Ectodermal cell (in vitro differentiated cells): ENCODE measurements around the gene FSTL4.
"Not testable (repeated sequence)": the region's sequence is repeated elsewhere in the genome, so short reads cannot be mapped to it uniquely, and the experiment has no call there.

Experiments used
- H3K27ac ChIP-seq: 2 replicates; pipeline ENCODE4 v1.7.0; 2013; ENCODE audit warnings: mild to moderate bottlenecking, low read depth, low read length; ENCODE audit not compliant: insufficient read depth, poor library complexity, severe bottlenecking
- H3K27me3 ChIP-seq: 2 replicates; pipeline ENCODE4 v1.7.0; 2013; ENCODE audit warnings: mild to moderate bottlenecking, low read length; ENCODE audit not compliant: insufficient read depth, control insufficient read depth, poor library complexity, severe bottlenecking
- H3K36me3 ChIP-seq: one replicate; pipeline ENCODE4 v1.7.0; 2013; ENCODE audit warnings: low read length; ENCODE audit not compliant: control insufficient read depth, insufficient read depth
- H3K4me1 ChIP-seq: one replicate; pipeline ENCODE4 v1.7.0; 2013; ENCODE audit warnings: low read length; ENCODE audit not compliant: control insufficient read depth, insufficient read depth
- H3K4me3 ChIP-seq: 2 replicates; pipeline ENCODE4 v1.7.0; 2013; ENCODE audit warnings: low read depth, low read length, control low read depth; ENCODE audit not compliant: insufficient read depth
- H3K9me3 ChIP-seq: 2 replicates; pipeline ENCODE4 v1.7.0; 2013; ENCODE audit warnings: mild to moderate bottlenecking, low read length, moderate library complexity; ENCODE audit not compliant: control insufficient read depth
- WGBS, 2 experiments: methylation state at CpG; one replicate each; pipeline ENCODE4 v1.1.7; 2013; ENCODE audit warnings: missing lambda C conversion rate in 2 of 2; 5-methylcytosine and 5-hydroxymethylcytosine counted together

Gene FSTL4

DNA sequence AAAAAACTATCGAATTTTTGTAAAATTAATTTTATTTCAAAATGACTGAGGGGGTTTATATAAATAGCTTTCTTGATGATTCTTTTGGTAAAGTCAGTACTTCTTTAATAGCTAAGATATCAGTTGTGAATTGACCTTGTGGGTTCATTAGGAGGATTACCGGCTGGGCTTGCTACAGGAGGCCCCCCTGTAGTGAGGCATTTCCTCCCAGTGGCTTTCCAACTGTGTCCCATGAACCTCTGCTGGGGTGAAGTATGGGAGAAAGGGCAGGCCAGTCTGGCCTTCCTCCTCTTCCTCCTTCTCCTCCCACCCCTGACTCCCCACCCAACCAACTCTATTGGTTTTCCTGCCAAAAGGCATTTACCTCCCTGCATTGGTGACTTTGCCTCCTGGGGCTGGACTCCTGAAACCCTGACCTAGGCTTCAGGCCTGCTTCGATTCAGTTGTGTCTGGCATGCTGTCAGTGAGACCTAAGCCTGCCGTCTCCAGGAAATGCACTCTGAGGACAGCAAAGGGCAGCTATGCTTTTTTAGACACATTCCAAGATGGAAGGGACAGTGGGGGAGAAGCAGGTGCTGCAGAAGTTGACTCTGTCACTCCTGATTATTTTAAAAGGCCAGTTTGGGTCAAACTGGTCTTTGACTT, 415.8 kb downstream of the FSTL4 start:
- no peaks in the 10 kb centered on the region for H3K36me3 ChIP-seq
- H3K27ac ChIP-seq, result no peak overlapping the region
- 74 to 76% methylated on average over 4 of the region's 4 CpGs for WGBS, 2 experiments
- no peak overlapping the region for H3K4me3 ChIP-seq
- H3K4me1 ChIP-seq, result no peaks in the 10 kb centered on the region
- no peaks in the 10 kb centered on the region for H3K9me3 ChIP-seq
- H3K27me3 ChIP-seq, result no peaks in the 10 kb centered on the region

DNA sequence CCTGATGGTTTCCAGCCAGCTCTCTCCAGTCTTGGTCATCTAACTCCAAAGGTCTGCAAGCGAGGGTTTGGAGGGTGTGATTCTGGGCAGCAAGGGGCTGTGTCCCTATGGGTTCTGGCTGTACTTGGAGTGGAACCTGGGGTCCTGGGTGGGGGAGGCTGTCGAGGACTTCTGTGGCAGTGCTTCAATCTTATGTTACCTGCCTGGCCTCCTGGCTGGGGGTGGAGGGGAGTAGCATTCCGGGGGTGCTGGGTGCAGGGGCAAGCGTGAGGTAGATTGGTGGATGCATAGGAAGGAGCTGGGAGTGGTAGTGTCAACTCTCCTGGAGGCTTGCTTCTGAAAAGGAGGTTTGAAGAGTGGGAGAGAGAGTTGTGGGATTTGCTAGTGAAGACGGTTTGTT, 417.1 kb downstream of the FSTL4 start:
- Histone ChIP-seq H3K4me3 (no peak overlapping the region), H3K4me1 (no peaks in the 10 kb centered on the region), H3K27me3 (no peaks in the 10 kb centered on the region), H3K27ac (no peak overlapping the region), H3K36me3 (no peaks in the 10 kb centered on the region), H3K9me3 (no peaks in the 10 kb centered on the region)
- WGBS, 2 experiments, result 89 to 95% methylated on average over 4 of the region's 5 CpGs

DNA sequence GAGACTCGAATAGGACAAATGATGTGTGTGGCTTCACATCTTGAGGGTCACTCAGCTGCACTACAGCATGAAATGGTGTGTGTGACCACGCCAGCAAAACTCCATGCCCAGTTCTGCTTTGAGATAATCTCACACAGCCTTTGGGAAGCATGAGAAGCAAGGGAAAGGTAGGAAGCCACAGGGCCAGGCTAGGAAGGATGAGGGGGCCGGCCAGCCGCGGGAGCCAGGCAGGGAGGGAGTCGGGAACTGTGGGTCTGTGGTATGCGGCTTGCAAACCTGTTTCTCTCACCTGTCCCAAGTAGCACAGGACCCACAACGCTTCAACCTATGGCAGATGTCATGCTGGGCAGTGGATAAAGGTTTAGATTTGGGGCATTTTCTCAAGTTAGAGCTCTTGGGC, 418.5 kb downstream of the FSTL4 start:
- H3K4me3 ChIP-seq, result no peak overlapping the region
- WGBS, 2 experiments, result 82 to 83% methylated on average over 8 of the region's 8 CpGs
- H3K36me3 ChIP-seq, result no peaks in the 10 kb centered on the region
- no peaks in the 10 kb centered on the region for H3K4me1 ChIP-seq
- H3K27ac ChIP-seq, result no peak overlapping the region
- H3K27me3 ChIP-seq, result no peaks in the 10 kb centered on the region
- no peaks in the 10 kb centered on the region for H3K9me3 ChIP-seq

DNA sequence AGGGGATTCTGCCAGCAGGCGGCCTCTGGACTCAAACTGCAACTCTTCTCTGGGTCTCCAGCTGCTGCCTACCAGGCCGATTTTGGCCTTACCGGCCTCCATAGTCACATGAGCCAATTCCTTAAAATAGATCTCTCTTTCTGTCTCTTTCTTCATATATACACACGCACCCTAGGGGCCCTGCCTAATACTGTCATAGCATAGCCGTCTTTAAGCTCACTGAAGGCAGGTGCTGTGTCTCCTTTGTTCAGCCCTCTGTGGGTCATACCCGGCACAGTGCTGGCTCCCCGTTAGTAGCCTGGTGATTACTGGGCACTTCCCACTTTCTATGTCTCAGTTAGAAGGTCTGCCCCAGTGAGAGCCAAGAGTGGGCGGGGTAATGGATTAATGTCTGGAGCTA, 419.6 kb downstream of the FSTL4 start:
- Histone ChIP-seq H3K9me3 (no peaks in the 10 kb centered on the region), H3K27ac (no peak overlapping the region), H3K27me3 (no peaks in the 10 kb centered on the region), H3K36me3 (no peaks in the 10 kb centered on the region), H3K4me3 (no peak overlapping the region), H3K4me1 (no peaks in the 10 kb centered on the region)
- 89 to 91% methylated on average over 8 of the region's 8 CpGs for WGBS, 2 experiments

DNA sequence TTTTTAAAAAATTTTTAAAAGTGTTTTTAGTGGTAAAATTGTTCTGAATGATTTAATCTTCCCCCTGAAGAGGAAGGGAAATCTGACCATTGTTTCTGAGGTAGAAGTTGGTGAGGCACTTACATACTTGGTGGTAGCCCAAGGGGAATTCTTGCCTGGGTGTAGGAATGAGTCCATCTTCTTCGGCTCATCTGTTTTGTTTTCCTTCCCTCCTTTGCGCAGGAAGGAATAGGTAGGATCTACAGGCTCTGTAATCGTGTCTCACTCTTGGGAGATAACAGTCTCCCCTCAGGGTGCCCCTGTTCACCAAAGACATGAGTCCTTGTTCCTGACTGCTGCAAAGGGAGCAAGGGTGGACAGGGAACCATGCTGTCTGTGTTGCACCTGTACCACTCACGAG, 422.5 kb downstream of the FSTL4 start:
- Histone ChIP-seq H3K4me1 (no peaks in the 10 kb centered on the region), H3K9me3 (no peaks in the 10 kb centered on the region), H3K36me3 (no peaks in the 10 kb centered on the region), H3K27ac (no peak overlapping the region), H3K27me3 (no peaks in the 10 kb centered on the region), H3K4me3 (no peak overlapping the region)
- 91 to 93% methylated on average over 4 of the region's 4 CpGs for WGBS, 2 experiments

DNA sequence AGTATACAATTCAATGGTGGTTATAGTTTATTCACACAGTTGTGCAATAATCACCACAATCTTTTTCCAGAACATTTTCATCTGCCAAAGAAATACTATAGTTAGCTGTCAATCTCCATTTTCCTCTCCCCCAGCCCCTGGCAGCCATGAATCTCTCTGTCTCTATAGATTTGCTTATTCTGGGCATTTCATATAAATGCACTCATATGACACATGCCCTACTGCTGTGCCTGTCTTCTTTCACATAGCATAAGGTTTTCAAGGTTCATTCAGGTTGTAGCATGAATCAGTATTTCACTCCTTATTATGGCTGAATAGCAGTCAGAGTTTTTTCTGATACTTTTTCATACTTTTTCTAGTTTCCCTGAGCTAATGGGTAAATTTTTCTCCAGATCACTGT, 432.9 kb downstream of the FSTL4 start:
- Histone ChIP-seq H3K9me3 (no peaks in the 10 kb centered on the region), H3K4me3 (no peak overlapping the region), H3K4me1 (no peaks in the 10 kb centered on the region), H3K27ac (no peak overlapping the region), H3K36me3 (no peaks in the 10 kb centered on the region), H3K27me3 (no peaks in the 10 kb centered on the region)

DNA sequence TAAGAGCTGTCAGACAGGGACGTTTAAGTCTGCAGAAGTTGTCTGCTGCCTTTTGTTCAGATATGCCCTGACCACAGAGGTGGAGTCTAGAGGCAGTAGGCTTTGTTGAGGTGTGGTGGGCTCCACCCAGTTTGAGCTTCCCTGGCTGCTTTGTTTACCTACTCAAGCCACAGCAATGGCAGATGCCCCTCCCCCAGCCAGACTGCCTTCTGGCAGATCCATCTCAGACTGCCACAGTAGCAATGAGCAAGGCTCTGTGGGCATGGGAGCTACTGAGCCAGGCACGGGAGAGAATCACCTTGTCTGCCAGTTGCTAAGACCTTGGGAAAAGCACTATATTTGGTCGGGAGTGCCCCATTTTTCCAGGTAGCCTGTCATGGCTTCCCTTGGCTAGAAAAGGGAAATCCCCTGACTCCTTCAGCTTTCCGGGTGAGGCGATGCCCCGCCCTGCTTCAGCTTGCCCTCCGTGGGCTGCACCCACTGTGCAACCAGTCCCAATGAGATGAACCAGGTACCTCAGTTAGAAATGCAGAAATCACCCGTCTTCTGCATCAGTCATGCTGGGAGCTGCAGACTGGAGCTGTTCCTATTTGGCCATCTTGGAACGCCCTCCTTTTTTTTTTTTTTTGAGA, 441.5 kb downstream of the FSTL4 start:
- not testable (repeated sequence) for H3K27ac ChIP-seq, H3K36me3 ChIP-seq, H3K4me3 ChIP-seq, H3K4me1 ChIP-seq, H3K9me3 ChIP-seq, H3K27me3 ChIP-seq
- 81 to 84% methylated on average over 9 of the region's 9 CpGs for WGBS, 2 experiments

DNA sequence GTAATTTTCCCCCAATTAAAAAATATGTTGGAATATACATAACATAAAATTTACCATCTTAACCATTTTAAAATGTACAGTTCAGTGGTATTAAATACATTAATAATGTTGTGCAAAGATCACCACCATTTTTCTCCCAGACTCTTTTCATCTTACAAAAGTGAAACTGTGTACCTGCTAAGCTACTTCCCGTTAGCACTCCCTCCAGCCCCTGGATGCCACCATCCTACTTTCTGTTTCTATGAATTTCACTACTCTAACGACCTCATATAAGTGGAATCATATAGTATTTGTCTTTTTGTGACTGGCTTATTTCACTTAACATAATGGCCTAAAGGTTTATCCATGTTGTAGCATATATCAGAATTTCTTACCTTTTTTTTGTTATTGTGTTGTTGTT, 447.6 kb downstream of the FSTL4 start:
- no peaks in the 10 kb centered on the region for H3K36me3 ChIP-seq
- H3K27me3 ChIP-seq, result no peaks in the 10 kb centered on the region
- H3K4me3 ChIP-seq, result no peak overlapping the region
- H3K27ac ChIP-seq, result no peak overlapping the region
- 85 to 100% methylated on average over 1 to 2 of the region's 2 CpGs for WGBS, 2 experiments
- H3K4me1 ChIP-seq, result no peaks in the 10 kb centered on the region
- no peaks in the 10 kb centered on the region for H3K9me3 ChIP-seq

DNA sequence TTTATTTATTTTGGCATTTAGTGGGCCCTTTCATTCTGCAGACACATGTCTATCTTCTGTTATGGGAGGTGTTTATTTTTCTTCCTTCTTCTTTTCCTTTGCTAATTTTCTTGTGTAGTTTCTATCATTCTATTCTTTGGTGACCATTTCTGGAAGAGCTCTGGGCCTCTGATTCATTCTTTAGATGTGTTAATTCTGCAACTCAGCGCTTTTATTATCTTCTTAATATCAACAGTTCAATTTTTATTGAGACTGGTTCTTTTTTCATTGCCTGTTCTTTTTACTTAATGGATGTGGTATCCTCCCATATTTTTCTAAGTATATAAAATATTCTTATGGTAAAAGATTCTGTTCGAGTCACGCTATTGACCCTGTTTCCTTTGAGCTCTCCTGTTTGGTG, 448.5 kb downstream of the FSTL4 start:
- Histone ChIP-seq H3K36me3 (no peaks in the 10 kb centered on the region), H3K4me3 (no peak overlapping the region), H3K27ac (no peak overlapping the region), H3K4me1 (no peaks in the 10 kb centered on the region), H3K9me3 (no peaks in the 10 kb centered on the region), H3K27me3 (no peaks in the 10 kb centered on the region)
- WGBS, 2 experiments, result 88 to 96% methylated on average over 2 of the region's 3 CpGs

DNA sequence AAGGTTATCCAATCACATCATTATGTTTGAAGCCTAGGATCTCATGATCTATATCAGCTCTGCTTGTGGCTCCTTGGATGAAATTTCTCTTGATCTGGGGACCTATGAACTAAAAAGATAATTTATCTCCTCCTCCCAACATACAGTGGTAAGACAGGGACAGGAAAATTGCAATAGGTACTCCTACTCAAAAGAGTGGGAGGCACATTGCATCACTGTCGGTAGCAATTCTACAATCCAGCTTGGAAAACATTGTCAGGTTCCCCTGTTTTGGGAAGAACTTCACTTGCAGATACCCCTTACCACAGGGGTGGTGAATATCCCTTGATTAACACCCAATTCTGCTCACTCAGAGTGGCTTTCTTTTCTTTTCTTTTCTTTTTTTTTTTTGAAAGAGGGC, 452.8 kb downstream of the FSTL4 start:
- H3K27ac ChIP-seq, result no peak overlapping the region
- no peaks in the 10 kb centered on the region for H3K9me3 ChIP-seq
- no peaks in the 10 kb centered on the region for H3K27me3 ChIP-seq
- WGBS, 2 experiments, result 93 to 94% methylated on average over 1 of the region's 1 CpG
- no peaks in the 10 kb centered on the region for H3K4me1 ChIP-seq
- H3K4me3 ChIP-seq, result no peak overlapping the region
- H3K36me3 ChIP-seq, result no peaks in the 10 kb centered on the region
